Measurements from ENCODE around the gene PLEKHG2.

The PLEKHG2 gene

GRCh38 chr19:39405958-39406655 lies 6.4 kb upstream of the PLEKHG2 start:
- peak; percentile 83 to 85 for DNase-seq (ENCODE audit: low read depth in 2 of 2)

DNA sequence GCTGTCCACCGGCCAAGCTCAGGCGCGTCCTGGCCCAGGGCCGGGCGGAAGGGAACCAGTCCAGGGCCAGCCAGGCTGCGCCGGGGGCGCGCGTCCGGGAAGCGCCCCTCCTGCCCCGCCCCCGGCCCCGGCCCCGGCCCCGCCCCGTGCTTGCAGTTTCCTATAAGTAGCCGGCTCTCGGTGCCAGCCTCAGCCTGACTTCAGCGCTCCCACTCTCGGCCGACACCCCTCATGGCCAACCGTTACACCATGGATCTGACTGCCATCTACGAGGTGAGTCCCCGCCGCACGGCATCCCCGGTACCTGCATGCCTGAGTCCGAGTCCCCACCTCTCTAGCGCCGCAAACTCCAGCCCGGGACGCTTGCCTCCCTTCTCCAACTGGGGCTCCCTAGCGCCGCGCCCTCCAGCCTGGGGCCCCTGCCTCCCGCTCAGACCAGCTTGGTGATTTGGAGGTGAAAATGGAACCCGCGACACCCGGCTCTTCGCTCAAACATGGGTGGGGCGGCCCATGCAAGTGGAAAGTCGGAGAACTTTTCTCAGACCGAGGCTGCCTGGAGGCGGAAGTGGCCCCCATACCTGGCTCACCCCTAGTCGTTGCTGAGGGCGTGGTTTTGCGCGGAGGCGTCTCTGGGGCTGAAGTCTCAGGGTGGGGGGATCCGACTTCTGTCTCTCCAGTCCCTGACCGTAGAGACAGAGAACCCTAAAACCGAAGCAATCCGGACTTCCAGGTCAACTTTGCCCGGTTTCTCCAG lies 5.6 kb upstream of the PLEKHG2 start, which contains the start of gene ZFP36:
Gene ZFP36 (plus strand): TSS at position 192 of the 754 bp plus-strand sequence. CDS start 58 bp downstream, at position 250.
- peak; percentile 85 to 86 for DNase-seq (ENCODE audit: low read depth in 2 of 2)

- DNase-seq (ENCODE audit: low read depth in 2 of 2): no peak
Measured at GRCh38 chr19:39407410-39407659, 5.1 kb upstream of the PLEKHG2 start.

- DNase-seq (ENCODE audit: low read depth in 2 of 2): no peak
Measured at GRCh38 chr19:39407660-39408391, 4.6 kb upstream of the PLEKHG2 start.

DNA sequence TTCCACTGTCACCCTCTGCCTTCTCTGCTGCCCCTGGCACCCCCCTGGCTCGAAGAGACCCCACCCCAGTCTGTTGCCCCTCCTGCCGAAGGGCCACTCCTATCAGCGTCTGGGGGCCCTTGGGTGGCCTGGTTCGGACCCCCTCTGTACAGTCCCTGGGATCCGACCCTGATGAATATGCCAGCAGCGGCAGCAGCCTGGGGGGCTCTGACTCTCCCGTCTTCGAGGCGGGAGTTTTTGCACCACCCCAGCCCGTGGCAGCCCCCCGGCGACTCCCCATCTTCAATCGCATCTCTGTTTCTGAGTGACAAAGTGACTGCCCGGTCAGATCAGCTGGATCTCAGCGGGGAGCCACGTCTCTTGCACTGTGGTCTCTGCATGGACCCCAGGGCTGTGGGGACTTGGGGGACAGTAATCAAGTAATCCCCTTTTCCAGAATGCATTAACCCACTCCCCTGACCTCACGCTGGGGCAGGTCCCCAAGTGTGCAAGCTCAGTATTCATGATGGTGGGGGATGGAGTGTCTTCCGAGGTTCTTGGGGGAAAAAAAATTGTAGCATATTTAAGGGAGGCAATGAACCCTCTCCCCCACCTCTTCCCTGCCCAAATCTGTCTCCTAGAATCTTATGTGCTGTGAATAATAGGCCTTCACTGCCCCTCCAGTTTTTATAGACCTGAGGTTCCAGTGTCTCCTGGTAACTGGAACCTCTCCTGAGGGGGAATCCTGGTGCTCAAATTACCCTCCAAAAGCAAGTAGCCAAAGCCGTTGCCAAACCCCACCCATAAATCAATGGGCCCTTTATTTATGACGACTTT lies 3.9 kb upstream of the PLEKHG2 start:
- no peak for DNase-seq (ENCODE audit: low read depth in 2 of 2)

GRCh38 chr19:39409208-39410016 lies 3.1 kb upstream of the PLEKHG2 start:
- peak; percentile 72 to 76 for DNase-seq (ENCODE audit: low read depth in 2 of 2)

GRCh38 chr19:39410017-39410830 lies 2.2 kb upstream of the PLEKHG2 start:
- DNase-seq (ENCODE audit: low read depth in 2 of 2): peak; percentile 36 to 59

DNA sequence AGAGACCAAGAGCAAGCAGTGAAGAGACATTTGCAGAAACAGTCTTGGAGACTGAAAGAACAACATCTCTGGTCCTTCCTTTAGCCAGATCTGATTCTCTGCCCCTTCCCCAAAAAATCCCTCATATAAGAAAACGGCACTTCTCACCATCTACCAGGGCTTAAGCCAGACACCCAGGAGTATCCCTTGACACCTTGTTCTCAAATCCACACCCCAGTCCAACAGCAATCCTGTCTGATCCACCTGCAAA lies 1.7 kb upstream of the PLEKHG2 start:
- DNase-seq (ENCODE audit: low read depth in 2 of 2): no peak

DNA sequence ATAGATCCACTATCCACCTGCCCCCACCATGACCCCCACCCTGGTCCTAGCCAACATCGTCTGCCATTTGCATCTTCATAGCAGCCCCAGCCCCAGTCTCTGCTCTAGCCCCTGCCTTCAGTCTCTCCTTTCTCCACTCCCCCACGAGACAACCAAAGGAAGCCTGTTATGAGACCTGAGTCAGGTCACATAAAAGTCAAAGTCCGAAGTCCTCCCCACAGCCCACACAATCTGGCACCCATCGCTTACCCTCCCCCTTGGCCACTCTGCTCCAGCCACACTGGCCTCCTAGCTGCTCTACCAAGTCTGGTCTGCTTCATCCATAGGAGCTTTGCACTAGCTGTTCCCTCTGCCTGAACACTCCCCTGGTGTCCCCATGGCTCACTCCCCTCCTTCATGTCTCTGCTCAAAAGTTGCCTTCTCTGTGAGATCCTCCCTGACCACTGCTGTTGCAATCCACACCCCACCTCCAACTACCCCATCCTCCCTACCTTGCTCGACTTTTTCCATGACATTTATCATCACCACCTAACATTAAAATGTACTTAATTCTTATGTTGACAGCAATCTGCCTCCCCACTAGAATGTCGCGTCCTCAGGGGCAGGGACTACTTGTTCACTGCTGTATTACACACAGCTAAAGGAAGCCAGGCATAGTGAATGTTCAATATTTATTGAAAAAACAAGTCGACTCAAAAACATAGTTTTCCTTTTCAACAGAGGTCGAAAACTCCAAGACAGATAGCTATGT lies 1.2 kb upstream of the PLEKHG2 start:
- DNase-seq (ENCODE audit: low read depth in 2 of 2): no peak

- DNase-seq (ENCODE audit: low read depth in 2 of 2): peak; percentile 82 to 92
Measured at GRCh38 chr19:39411832-39412099, 703 bp upstream of the PLEKHG2 start.

GRCh38 chr19:39412867-39413271 lies 400 bp downstream of the PLEKHG2 start:
- no peak for DNase-seq (ENCODE audit: low read depth in 2 of 2)

DNA sequence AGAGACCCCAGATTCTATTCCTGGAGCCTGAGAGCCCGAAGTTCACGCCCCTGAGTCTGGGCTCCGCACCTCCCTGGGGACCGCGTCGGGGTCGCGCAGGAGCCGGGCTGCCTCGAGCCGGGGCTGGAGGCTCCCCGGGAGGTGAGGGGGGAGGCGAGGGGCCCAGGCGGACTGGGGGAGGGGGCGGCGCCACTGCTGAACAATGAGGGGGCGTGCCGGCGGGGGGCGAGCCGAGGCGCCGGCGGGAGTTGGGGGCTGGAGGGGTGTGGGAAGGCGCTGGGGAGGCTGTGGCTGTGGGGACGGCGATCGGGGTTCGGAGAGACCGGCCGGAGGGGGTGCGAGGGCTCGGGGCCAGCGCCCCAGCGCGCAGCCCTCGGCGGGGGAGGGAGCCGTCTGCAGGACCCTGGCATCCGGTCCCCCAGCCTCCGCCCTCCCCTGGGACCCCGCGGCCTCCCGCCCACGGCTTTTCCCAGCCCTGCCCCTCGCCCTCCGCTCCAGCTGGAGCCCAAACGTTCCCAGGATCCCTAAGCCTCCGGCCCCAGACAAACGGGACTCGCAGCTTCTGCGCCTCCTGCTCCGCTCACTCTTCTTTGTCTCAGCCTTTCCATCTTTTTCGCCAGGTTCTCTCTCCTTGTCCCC lies 922 bp downstream of the PLEKHG2 start:
- DNase-seq (ENCODE audit: low read depth in 2 of 2): no peak

DNA sequence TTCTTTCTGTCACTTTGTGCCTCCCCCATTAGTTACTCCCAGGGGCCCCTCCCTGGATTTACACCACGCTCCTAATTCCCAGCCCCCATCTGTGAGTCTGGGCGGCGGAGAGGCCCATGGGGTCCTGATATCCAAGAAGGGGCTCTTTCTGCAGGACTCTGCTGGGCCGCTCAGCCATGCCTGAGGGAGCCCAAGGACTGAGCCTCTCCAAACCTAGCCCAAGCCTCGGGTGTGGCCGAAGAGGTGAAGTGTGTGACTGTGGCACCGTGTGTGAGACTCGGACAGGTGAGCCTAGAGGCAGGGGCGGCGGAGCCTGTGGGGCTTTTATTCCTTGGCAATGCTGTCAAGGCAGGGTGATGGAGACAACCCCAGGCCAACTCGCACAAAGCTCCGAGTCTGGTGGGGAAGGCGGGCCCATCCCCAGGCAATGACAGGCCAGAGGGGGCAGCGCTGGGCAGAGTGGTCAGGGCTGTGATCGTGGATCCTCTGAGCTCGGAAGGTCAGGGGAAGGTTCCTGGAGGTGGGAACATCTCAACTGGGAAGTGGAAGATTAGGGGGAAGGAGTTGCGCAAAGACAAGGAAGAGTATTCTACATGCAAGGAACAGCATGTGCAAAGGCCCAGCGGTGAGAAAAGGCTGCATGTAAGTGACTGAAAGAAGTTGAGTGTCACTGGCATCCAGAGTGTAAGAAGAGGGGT lies 1.6 kb downstream of the PLEKHG2 start:
- DNase-seq (ENCODE audit: low read depth in 2 of 2): no peak

- no peak for DNase-seq (ENCODE audit: low read depth in 2 of 2)
Measured at GRCh38 chr19:39415111-39416046, 2.9 kb downstream of the PLEKHG2 start.

DNA sequence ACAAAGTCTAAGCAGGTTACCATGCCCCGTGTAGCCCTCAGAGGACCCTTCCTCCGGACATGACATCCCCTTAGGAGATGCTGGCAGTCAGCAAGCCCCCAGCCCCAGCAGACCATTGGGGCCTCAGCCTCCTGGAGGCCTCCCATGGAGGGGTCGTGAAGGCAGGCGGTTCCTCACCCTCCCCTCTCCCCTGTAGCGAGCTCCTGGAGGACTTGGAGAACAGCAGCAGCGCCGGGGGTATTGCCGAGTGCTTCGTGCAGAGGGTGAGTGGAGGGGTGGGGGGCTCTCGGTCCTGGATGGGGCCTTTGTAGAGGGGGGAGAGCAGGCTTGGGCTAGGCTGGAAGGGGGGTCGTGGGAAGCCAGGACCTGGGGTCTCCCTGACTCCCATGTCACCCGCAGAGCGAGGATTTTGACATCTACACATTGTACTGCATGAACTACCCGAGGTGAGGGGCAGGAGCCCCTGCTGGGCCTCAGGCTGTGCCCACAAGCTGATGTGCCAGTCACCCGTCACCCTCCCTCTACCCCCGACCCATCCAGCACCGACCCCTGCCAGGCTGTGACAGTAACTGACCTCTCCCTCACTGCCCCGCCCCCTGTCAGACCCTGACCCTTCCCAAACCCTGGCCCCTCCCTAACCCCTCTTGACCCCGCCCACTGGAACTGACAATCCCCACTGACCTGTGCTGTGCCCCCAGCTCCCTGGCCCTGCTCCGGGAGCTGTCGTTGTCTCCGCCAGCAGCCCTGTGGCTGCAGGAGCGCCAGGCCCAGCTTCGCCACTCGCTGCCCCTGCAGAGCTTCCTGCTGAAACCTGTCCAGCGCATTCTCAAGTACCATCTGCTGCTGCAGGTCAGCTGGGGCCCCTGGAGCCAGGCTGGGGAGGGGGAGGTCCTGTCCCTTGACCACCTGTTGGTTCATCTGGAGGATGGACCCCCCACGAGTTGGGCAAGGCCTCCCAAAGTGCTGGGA lies 4.0 kb downstream of the PLEKHG2 start:
- DNase-seq (ENCODE audit: low read depth in 2 of 2): no peak

DNA sequence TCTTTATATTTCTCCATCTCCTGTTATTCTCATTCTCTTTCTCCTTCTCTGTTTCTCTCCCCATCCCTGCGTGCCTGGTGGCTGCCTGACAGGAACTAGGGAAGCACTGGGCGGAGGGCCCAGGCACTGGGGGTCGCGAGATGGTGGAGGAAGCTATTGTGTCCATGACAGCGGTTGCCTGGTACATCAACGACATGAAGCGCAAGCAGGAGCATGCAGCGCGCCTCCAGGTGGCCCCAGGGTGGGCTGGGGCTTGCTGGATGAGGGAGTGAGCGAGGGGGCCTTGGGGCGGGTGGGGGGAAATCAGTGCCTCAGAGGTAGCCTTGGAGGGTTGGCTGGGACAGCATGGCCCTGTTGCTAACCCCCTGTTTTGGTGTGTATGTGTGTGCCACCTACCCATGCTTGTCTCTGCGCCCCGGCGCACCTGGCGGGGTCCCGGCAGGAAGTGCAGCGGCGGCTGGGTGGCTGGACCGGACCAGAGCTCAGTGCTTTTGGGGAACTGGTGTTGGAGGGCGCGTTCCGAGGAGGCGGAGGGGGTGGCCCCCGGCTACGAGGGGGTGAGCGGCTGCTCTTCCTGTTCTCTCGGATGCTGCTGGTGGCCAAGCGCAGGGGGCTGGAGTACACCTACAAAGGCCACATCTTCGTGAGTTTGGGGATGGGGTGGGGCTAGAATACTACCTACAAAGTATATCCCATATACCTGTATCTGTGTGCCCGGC lies 5.2 kb downstream of the PLEKHG2 start:
- no peak for DNase-seq (ENCODE audit: low read depth in 2 of 2)
